Muscle of leg (tissue), 11 donors: ENCODE results near the gene WLS. TPM values are rescaled to one million over a fixed set of nuclear protein-coding genes. Genes with fewer than 3 reads are reported as not detected.

Experiments used
- DNase-seq: peaks from one replicate; pipeline ENCODE4 v3.0.0; 2013
- H3K27ac ChIP-seq: one replicate; pipeline ENCODE4 v1.5.1; 2013; ENCODE audit warnings: mild to moderate bottlenecking, low read length, control low read depth
- H3K27me3 ChIP-seq: one replicate; pipeline ENCODE4 v1.6.1; 2013; ENCODE audit warnings: low read length; ENCODE audit not compliant: control insufficient read depth, insufficient read depth
- H3K36me3 ChIP-seq: one replicate; pipeline ENCODE4 v1.6.1; 2013; ENCODE audit warnings: low read length; ENCODE audit not compliant: control insufficient read depth, insufficient read depth
- H3K4me1 ChIP-seq: one replicate; pipeline ENCODE4 v1.6.1; 2013; ENCODE audit warnings: low read length; ENCODE audit not compliant: control insufficient read depth, insufficient read depth
- H3K4me3 ChIP-seq: one replicate; pipeline ENCODE4 v1.5.1; 2013; ENCODE audit warnings: low read length, control low read depth
- H3K9me3 ChIP-seq: replicated peaks from 2 replicates; pipeline ENCODE4 v1.6.1; 2013; ENCODE audit warnings: low read depth, low read length; ENCODE audit not compliant: control insufficient read depth
- WGBS: methylation state at CpG from one replicate; pipeline ENCODE4 v1.1.5; 2013; ENCODE audit warnings: missing lambda C conversion rate; ENCODE audit not compliant: insufficient coverage; 5-methylcytosine and 5-hydroxymethylcytosine counted together
- polyA plus RNA-seq, 8 donors: library from polyadenylated mRNA; unstranded; fragments of 120-200 nt; gene quantifications; one replicate each; pipeline versions ENCODE4 v1.2.1 to v1.2.3, GENCODE V29; 2013; ENCODE audit warnings: inconsistent platforms in 1 of 8, low replicate concordance in 1 of 8; ENCODE audit not compliant: insufficient read length in 8 of 8, insufficient read depth in 1 of 8
- total RNA-seq: library from RNA; stranded (reverse); fragments of 120-200 nt; gene quantifications from one replicate; pipeline ENCODE4 v1.2.4, GENCODE V29; 2013

The WLS gene
- total and polyA plus RNA-seq, 9 donors, result 62.7 to 126 (median 78.2) TPM

DNA sequence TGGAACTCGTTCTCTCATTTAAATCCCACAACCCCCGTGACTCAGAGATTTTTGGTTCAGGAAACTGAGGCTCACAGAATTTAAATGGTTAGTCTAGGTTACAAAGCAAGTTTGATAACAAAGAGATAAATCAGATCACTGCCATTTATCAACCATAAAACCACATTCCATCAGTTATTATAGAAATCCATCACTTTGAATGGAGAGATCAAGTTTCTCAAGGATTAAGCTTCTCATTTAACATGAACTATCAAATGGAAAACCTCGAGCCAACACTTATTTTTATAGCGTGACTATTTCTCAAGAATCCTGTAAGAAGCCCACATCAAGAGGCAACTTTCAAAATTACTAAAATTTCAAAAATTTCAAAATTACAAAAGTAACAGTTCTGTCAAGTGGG is 11.9 kb downstream of the WLS start:
- no CpG with 5 or more reads among the region's 4 CpGs for WGBS
- no peak overlapping the region for H3K4me3 ChIP-seq
- no peaks in the 10 kb centered on the region for H3K27me3 ChIP-seq
- no peaks in the 10 kb centered on the region for H3K9me3 ChIP-seq
- peaks cover 28% of the 10 kb centered on the region for H3K4me1 ChIP-seq
- H3K27ac ChIP-seq, result no peak overlapping the region
- no peak for DNase-seq
- H3K36me3 ChIP-seq, result no peaks in the 10 kb centered on the region

DNA sequence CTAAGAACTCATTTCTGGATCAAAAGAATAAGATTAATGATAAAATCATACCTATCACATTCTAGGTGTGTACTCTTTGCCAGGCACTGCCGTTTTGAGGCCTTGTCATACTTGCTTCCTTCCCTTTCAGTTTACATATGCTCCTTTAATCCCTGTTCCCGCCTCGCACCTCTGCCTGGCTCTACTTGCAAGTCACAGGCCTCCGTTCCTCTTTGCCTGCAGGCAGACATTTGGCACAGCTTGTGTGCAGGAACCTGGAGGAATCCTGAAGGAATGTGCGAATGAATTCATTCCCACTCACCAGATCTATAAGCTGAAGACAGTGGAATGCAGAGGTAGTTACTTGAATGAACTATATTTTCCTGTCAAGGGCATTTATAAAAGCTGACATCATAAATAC is 13.8 kb downstream of the WLS start:
- Histone ChIP-seq H3K9me3 (no peaks in the 10 kb centered on the region), H3K4me3 (no peak overlapping the region), H3K27ac (no peak overlapping the region), H3K4me1 (peaks cover 33% of the 10 kb centered on the region), H3K27me3 (no peaks in the 10 kb centered on the region), H3K36me3 (no peaks in the 10 kb centered on the region)
- no peak for DNase-seq
- 17% methylated on average over 1 of the region's 5 CpGs for WGBS

DNA sequence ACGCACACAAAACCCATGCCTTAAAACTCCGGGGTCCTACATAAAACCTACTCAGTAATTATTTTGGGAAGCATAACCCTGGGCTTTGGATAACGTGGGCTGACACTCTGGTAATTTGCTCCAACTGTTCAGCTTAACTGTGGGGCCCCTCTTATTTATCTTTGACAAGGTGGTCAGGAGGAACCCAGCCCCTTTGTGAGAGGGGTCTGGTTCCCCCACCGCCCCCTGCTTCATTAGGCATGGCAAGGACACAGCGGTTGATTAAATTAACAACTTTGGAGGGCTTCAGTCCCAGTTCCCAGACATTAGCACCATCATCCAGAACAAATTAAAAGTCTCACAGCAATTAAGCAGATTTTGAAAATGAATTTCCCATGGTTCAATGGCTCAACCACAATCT is 14.7 kb downstream of the WLS start:
- no peak overlapping the region for H3K4me3 ChIP-seq
- no CpG with 5 or more reads among the region's 5 CpGs for WGBS
- no peaks in the 10 kb centered on the region for H3K9me3 ChIP-seq
- H3K27me3 ChIP-seq, result no peaks in the 10 kb centered on the region
- DNase-seq, result no peak
- H3K4me1 ChIP-seq, result peaks cover 33% of the 10 kb centered on the region
- H3K27ac ChIP-seq, result no peak overlapping the region
- H3K36me3 ChIP-seq, result no peaks in the 10 kb centered on the region

DNA sequence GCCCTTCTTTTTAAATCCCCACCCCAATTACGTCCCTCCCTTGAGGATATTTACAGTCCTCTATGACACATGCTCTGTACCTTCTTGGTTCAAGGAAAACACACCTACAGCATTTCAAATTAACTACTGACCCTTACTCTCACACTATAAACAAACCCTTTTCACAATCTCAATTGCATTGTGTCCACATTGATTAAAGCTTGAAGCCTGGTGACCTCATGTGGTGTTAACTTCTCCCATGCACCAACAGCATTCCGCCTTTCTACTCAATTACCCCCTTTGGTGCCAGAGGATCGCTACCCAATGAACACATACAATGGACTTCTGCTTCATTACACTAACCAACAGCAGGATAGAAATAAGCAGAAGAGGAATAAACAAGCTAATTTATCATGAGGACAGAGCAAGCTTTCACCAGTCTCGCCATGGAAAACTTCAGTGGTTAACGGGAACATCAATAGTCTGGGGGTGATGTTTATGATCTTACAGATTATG is 15.2 kb downstream of the WLS start:
- H3K4me1 ChIP-seq, result peaks cover 31% of the 10 kb centered on the region
- H3K36me3 ChIP-seq, result no peaks in the 10 kb centered on the region
- no peak overlapping the region for H3K4me3 ChIP-seq
- no peaks in the 10 kb centered on the region for H3K27me3 ChIP-seq
- DNase-seq, result no peak
- H3K27ac ChIP-seq, result no peak overlapping the region
- no peaks in the 10 kb centered on the region for H3K9me3 ChIP-seq
- WGBS, result 67% methylated on average over 1 of the region's 5 CpGs

DNA sequence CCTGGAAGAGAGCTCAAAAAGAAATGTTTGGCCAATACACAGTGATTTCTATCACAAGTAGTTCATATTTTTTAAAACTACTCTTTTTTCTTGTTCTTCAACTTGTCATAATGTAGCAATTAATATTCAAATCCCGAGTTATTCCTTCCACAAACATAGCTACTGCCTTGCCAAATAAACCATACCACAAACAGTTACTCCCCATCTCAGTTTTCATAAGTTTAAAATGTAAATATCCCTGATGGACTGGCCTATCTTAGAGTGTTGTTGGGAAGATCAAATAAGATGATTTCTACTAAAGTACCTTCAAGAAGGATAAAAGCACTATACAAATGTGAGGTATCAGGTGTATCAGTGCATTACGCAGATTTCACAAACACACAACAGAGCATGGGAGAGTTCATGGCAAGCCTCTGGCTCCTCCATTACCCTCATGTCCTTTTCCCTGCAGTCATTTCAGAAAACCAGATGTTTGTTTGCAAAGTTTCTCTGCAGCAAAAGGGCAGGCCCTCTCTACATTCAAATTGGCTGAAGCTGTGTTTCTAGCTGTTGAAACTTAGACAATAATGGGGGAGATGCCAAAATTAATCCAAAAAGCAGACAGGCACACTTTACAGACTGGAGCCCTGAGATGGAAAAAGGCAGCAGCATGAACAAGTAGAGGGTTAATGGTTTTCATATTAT is 16.1 kb downstream of the WLS start:
- H3K27me3 ChIP-seq, result no peaks in the 10 kb centered on the region
- no peak overlapping the region for H3K4me3 ChIP-seq
- no peaks in the 10 kb centered on the region for H3K36me3 ChIP-seq
- peak overlapping the region; percentile 52 for H3K27ac ChIP-seq
- no peaks in the 10 kb centered on the region for H3K9me3 ChIP-seq
- no CpG with 5 or more reads among the region's 2 CpGs for WGBS
- DNase-seq, result peak; percentile 61
- H3K4me1 ChIP-seq, result peaks cover 31% of the 10 kb centered on the region

DNA sequence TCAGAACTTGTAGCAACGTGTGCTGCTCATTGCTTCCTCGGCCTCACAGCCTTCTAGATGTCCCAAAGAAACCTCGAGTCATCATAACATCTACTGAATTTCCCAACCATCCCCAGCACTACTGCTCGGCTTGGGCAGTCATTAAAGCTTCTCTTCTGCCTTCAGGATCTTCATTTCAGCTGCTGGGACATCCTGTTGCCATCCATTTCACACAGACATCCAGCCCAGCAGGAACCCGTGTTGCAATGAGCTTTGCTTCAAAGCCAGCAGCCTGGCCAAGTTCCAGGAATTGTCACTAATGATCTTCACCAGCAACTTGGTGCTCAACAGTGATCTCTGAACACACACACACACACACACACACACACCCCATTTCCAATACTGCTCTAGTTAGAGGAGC is 18.5 kb downstream of the WLS start:
- DNase-seq, result peak; percentile 72

DNA sequence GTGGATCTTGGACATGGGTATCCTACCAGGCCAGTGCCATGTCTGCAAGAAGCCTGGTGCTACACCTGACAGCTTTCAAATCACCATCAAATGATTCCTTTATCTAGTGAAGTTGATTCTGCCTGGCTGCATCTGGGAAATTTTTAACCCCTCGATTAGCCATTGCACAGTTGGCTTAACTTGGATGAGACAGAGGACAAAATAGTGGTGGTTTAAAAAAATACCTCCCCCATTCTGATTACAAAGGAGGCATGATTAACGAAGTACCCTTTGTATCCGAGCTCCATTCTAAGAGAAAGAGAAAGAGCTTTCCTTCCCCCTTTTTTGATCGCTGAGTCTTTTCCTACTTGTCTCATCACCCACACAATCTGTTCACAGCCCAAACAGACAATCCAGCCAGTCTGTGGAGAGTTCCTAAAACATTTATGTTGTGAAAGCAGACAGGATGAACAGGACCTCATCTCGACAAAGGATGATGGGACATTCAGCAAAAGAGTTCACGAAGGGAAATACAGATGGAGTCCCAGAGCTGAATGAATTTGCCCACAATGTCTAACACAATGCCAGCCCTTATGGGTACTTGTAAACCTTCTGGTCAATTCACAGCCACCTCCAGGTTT is 20.5 kb downstream of the WLS start:
- Histone ChIP-seq H3K4me1 (peaks cover 20% of the 10 kb centered on the region), H3K4me3 (no peak overlapping the region), H3K9me3 (no peaks in the 10 kb centered on the region), H3K27ac (no peak overlapping the region), H3K36me3 (no peaks in the 10 kb centered on the region), H3K27me3 (no peaks in the 10 kb centered on the region)
- DNase-seq, result no peak
- 90% methylated on average over 2 of the region's 6 CpGs for WGBS

More for the DNA sequence above, 18.5 kb downstream of the WLS start:
- H3K9me3 ChIP-seq, result no peaks in the 10 kb centered on the region
- H3K4me3 ChIP-seq, result no peak overlapping the region
- peaks cover 30% of the 10 kb centered on the region for H3K4me1 ChIP-seq
- H3K27me3 ChIP-seq, result no peaks in the 10 kb centered on the region
- WGBS, result 63% methylated on average over 5 of the region's 5 CpGs
- H3K36me3 ChIP-seq, result no peaks in the 10 kb centered on the region
- peak overlapping the region; percentile 25 for H3K27ac ChIP-seq

DNA sequence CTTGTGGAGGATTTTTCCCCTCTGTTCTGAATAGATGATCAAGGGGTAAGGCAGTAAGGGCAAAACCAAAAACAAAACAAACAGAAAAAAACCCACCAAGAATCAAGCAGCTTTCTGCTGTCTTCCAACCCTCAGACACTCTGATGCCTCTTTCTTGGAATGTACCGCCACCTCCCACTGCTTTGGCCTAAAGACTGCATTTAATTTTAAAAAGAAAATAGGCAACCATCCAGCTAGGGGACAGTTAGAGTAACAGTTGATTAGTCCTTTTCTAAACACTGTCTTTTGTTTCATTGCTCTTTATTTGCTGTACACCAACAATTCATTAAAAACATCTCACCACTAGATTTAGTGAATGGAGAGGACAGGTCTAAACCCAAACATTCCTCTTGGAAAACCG is 21.5 kb downstream of the WLS start:
- no CpG with 5 or more reads among the region's 2 CpGs for WGBS
- Histone ChIP-seq H3K4me1 (peaks cover 20% of the 10 kb centered on the region), H3K9me3 (no peaks in the 10 kb centered on the region), H3K4me3 (no peak overlapping the region), H3K27me3 (no peaks in the 10 kb centered on the region), H3K36me3 (no peaks in the 10 kb centered on the region), H3K27ac (no peak overlapping the region)
- DNase-seq, result no peak

DNA sequence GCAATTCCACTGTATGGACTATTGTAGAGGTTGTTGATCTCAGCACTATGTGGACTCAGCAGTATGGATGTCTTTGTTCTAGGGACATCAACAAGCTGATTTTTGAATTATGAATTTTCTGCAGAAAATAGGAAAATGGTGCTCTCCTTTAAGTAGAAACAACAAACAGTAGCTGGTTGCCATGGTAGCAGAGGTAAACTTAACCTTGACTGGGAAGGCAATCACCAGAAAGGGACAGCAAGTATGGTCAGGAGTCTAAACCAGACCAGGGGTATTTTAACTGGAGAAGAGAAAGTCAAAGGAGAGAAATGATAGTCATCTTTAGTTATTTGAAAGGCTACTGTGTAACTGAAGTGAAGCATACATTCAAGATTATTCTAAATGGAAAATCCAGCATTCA is 22.3 kb downstream of the WLS start:
- Histone ChIP-seq H3K36me3 (no peaks in the 10 kb centered on the region), H3K4me3 (no peak overlapping the region), H3K9me3 (no peaks in the 10 kb centered on the region), H3K27me3 (no peaks in the 10 kb centered on the region), H3K4me1 (peaks cover 18% of the 10 kb centered on the region), H3K27ac (no peak overlapping the region)
- DNase-seq, result no peak

DNA sequence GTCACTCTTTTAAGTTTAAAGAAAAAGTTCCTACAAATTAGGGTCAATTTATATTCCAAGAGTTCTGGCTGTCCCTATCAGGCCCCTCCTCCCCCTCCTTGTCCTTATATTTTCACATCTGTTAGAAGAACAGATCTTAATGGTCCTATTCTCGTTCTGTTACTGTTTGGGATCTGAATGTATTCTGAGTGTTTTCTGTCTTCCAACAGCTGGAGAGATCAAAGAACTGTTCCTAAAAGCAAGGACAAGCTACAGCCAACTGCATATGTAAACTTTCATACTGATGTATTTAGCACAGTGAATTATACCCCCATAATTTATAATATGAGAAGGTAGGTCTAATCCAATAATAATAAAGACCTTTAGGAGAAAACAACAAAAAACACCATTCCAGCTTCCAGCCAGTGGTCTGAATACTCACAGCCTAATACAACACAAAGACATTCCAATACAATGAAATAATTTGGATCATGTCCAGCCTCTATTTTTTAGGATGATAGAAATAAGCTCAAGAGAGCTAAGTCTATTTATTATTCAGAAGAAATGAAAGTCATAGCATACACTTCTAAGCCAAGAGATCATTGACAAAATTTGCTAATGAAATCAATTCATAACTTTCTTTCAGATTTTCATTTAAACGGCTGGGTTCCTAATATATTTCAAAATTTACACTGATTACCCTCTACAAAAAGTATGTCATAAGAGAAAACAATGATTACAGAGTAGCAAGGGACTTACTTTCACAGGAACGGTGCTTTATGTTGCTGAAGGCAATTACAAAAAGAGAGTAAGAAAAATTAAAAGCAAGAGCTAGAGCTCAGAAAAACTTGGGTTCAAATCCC is 25.3 kb downstream of the WLS start:
- H3K27ac ChIP-seq, result peak overlapping the region; percentile 85
- no peaks in the 10 kb centered on the region for H3K27me3 ChIP-seq
- no peaks in the 10 kb centered on the region for H3K9me3 ChIP-seq
- peak; percentile 94 for DNase-seq
- no peak overlapping the region for H3K4me3 ChIP-seq
- peaks cover 9% of the 10 kb centered on the region for H3K4me1 ChIP-seq
- WGBS, result no CpG with 5 or more reads among the region's 3 CpGs
- H3K36me3 ChIP-seq, result no peaks in the 10 kb centered on the region
